Psoas muscle (tissue), 8 donors: ENCODE measurements around the gene MFAP3L. TPM values are rescaled to one million over a fixed set of nuclear protein-coding genes. Genes with fewer than 3 reads are reported as not detected.

ENCODE experiments used
- ATAC-seq, 4 donors: fragments of 200-7000 bp; cut with Tn5 transposase; one replicate each; pipeline ENCODE4 v1.9.1; 2020; ENCODE audit warnings: moderate library complexity in 3 of 4, mild to moderate bottlenecking in 2 of 4
- DNase-seq, 2 donors: peaks; one replicate each; pipeline ENCODE4 v3.0.0-alpha.2; 2020
- H3K27ac ChIP-seq: fragments of 200-600 bp; one replicate; pipeline ENCODE4 v1.8.0; 2022
- H3K27me3 ChIP-seq, 3 donors: fragments of 200-600 bp in 1 of 3; one replicate each; pipeline versions ENCODE4 v1.6.1 to v1.8.0; 2013 to 2022; ENCODE audit warnings: low read length in 2 of 3, mild to moderate bottlenecking in 2 of 3, moderate library complexity in 1 of 3; ENCODE audit not compliant: insufficient read depth in 3 of 3
- H3K36me3 ChIP-seq, 2 donors: fragments of 200-600 bp in 1 of 2; one replicate each; pipeline versions ENCODE4 v1.6.1 to v1.8.0; 2013 to 2022; ENCODE audit warnings: low read depth in 1 of 2, mild to moderate bottlenecking in 1 of 2, moderate library complexity in 1 of 2; ENCODE audit not compliant: insufficient read depth in 1 of 2
- H3K4me1 ChIP-seq: fragments of 200-600 bp; one replicate; pipeline ENCODE4 v1.8.0; 2022
- H3K4me3 ChIP-seq: fragments of 200-600 bp; one replicate; pipeline ENCODE4 v1.8.0; 2022; ENCODE audit warnings: mild to moderate bottlenecking
- H3K9me3 ChIP-seq: fragments of 200-600 bp; one replicate; pipeline ENCODE4 v1.8.0; 2022
- WGBS, 3 donors: extraction: QIAGEN DNeasy Blood & Tissue Kit; methylation state at CpG; one replicate each; pipeline versions ENCODE4 v1.1.6 to v1.1.7; 2013; 5-methylcytosine and 5-hydroxymethylcytosine counted together
- intact Hi-C, 2 donors: fragments of 100-400 bp; cut with DNase I; formaldehyde crosslinking; loops; one replicate each; pipeline versions ENCODE4 v1.11.0 to v1.14.2; 2022
- long read RNA-seq, 2 donors: library from polyadenylated mRNA; unstranded; transcript quantifications; one replicate each; pipeline ENCODE4 v2.0.0, GENCODE V29; 2021
- polyA plus RNA-seq, 3 donors: library from polyadenylated mRNA; stranded (reverse); fragments of 200-250 nt; gene quantifications; one replicate each; pipeline ENCODE4 v1.2.3, GENCODE V29; 2013
- total RNA-seq, 4 donors: library from RNA; stranded (reverse); fragmentation: NEBNext Ultra II Directional in 2 of 4; extraction: Animal tissue kit (Norgen Biotek cat#: 25700) in 2 of 4; gene quantifications; one replicate each; pipeline versions ENCODE4 v1.2.1 to v1.2.4, GENCODE V29; 2021 to 2023
- TF ChIP-seq, protein P1 (sequence below): fragments of 200-600 bp; IDR thresholded peaks from one replicate; pipeline ENCODE4 v1.8.0; 2022; ENCODE audit warnings: antibody characterized with exemption
- donor health status: healthy with polysubstance abuse.
- donor health status: DM: no; HTN: no; CAD: no; lungs with moderate emphysema.
- donor health status: Bipolar disorder and iron deficiency.
- donor health status: healthy.
- donor health status: DM: yes; HTN: yes; CAD: no.
- donor health status: DM: no; HTN: no; CAD: no.
- donor health status: DM: no; HTN: no; CAD: no.
- donor health status: DM: yes; HTN: yes; CAD: no.

MFAP3L gene
- total RNA-seq: 10 to 100 TPM in 1 of 4 donors, 1 to 10 TPM in 3; 1.8 to 20.1 (median 3.4) TPM
- 1 to 10 TPM; 2.1 to 4.2 (median 2.5) TPM for polyA plus RNA-seq
- long read RNA-seq, donor 1: 0 reads
- long read RNA-seq, donor 2, partial matches to known transcripts: 0 of 5 reads
- long read RNA-seq, donor 2, other reads (novel, unspliced or antisense): 3 of 5 reads

DNA sequence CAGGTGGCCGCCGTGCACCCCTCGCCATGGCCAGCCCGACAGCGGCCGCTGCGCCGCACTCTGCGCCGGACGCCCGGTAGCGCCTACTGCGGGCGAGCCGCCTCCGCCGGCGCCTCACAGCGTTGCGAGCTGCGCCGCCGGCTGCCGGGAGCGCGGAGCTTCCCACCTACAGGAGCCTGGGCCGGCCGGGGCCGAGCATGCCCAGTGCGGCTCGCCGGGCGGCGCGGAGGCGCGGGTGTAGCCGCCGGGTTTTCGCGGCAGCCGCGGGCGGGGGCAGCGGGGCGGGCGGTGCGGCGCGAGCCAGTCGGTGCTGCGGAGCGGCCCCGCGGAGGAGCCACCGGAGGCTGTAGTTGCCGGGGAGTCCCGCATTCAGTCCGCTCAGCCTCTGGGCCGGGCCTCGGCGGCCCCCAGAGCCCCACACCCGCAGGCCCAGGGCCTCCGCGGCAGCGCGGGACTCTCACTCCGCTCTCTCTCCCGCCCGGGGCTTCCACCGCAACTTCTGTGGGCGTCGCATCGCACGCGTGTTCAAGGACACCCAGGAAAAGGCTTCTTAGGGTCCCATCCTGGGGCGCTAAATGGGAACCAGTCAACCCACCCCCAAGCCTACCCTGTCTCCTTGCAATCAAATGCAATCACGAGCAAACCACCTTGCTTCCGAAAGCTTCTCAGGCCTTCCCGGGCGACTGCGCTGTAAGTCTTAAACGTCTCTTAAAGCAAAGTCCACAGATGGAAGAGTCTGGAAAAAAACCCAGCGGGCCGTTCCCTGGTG, at the start of gene MFAP3L:
Gene MFAP3L (minus strand): TSS at position 143 of the 769 bp plus-strand sequence. CDS start 20,518 bp downstream, outside the sequence.
- H3K36me3 ChIP-seq: no peaks in the 10 kb centered on the region
- H3K9me3 ChIP-seq: no peaks in the 10 kb centered on the region
- peak within 1 kb of the TSS; percentile 85 for H3K27ac ChIP-seq
- peak within 1 kb of the TSS; percentile 91 for H3K4me3 ChIP-seq
- peak; percentile 89 to 93 for DNase-seq
- intact Hi-C loops: loop anchor here (5.0 kb wide), 3 partner anchors 404 to 1014 kb away; partner anchors contain the start of genes CBR4 (in 1 of the 2) and CLCN3 (in 1 of the 2)
- no peaks in the 10 kb centered on the region for H3K4me1 ChIP-seq
- WGBS, 3 donors: 0% methylated on average over 61 to 86 of the region's 86 CpGs
- TF ChIP-seq, protein P1, sequence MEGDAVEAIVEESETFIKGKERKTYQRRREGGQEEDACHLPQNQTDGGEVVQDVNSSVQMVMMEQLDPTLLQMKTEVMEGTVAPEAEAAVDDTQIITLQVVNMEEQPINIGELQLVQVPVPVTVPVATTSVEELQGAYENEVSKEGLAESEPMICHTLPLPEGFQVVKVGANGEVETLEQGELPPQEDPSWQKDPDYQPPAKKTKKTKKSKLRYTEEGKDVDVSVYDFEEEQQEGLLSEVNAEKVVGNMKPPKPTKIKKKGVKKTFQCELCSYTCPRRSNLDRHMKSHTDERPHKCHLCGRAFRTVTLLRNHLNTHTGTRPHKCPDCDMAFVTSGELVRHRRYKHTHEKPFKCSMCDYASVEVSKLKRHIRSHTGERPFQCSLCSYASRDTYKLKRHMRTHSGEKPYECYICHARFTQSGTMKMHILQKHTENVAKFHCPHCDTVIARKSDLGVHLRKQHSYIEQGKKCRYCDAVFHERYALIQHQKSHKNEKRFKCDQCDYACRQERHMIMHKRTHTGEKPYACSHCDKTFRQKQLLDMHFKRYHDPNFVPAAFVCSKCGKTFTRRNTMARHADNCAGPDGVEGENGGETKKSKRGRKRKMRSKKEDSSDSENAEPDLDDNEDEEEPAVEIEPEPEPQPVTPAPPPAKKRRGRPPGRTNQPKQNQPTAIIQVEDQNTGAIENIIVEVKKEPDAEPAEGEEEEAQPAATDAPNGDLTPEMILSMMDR: no peak
- no peaks in the 10 kb centered on the region for H3K27me3 ChIP-seq
- ATAC-seq: peak; percentile 87 to 95 (median 94)

DNA sequence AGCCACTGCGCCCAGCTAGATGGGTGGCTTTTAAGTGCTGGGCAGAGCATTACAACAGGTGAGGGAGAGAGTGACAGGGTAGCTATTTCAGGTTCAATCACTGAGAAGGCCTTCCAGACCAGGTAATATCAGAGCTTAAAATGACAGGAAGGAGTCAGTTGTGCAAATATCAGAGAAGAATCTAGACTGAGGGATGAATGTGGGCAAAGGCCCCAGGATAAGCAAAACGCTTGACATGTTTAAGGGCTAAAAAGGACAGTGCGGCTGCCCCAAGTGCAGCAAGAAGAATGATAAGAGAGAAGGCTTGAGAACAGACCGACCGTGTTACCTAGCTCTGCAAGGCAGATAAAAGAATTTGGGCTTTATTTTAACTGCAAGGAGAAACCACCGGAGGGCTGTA, 45.0 kb upstream of the MFAP3L start:
- Histone ChIP-seq H3K4me1 (no peaks in the 10 kb centered on the region), H3K4me3 (no peak overlapping the region), H3K27ac (no peak overlapping the region), H3K9me3 (no peaks in the 10 kb centered on the region), H3K36me3 (peaks cover 4 to 55% of the 10 kb centered on the region in 2 donors), H3K27me3 (no peaks in the 10 kb centered on the region)
- DNase-seq (no peak), ATAC-seq (no peak)
- WGBS, 3 donors: 90 to 94% (median 92%) methylated on average over 6 of the region's 6 CpGs
- intact Hi-C loops: no loop called here
- TF ChIP-seq, protein P1: no peak

DNA sequence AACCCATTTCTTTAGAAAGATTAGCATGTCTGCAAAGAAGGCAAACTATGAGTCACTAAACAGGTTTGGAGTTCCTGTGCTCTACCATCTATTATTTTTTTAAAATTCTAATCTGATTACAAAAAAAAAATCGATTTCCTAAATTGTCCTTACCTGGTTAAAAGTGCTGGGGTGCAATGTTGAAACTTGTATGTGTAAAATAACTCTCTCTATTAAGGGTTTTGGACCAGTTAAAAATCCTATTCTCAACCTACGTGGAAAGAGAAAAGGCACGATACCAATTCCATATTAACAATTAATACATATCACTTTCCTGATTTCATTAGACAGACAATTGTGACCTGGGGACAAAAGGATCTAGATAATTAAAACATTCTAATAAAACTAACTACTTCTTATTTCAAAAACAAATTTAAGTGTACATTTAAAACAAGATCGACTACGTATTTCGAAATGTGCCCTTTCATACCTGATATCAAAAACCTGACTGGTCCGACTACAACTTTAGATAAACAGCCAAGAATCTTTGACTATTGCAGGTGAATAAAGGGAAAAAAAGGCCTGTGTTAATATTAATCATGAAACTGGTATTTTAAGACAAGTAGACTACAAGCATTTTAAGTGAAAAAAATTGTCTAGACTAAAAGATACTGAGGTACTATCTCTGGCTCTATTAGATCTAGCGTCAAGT, 42.4 kb upstream of the MFAP3L start:
- H3K9me3 ChIP-seq: no peaks in the 10 kb centered on the region
- intact Hi-C loops: no loop called here
- DNase-seq (no peak), ATAC-seq (no peak)
- H3K36me3 ChIP-seq: peaks cover 4 to 58% of the 10 kb centered on the region in 2 donors
- TF ChIP-seq, protein P1: no peak
- no peaks in the 10 kb centered on the region for H3K4me1 ChIP-seq
- WGBS, 3 donors: 95 to 98% (median 97%) methylated on average over 8 of the region's 8 CpGs
- H3K4me3 ChIP-seq: no peak overlapping the region
- no peaks in the 10 kb centered on the region for H3K27me3 ChIP-seq
- H3K27ac ChIP-seq: no peak overlapping the region

DNA sequence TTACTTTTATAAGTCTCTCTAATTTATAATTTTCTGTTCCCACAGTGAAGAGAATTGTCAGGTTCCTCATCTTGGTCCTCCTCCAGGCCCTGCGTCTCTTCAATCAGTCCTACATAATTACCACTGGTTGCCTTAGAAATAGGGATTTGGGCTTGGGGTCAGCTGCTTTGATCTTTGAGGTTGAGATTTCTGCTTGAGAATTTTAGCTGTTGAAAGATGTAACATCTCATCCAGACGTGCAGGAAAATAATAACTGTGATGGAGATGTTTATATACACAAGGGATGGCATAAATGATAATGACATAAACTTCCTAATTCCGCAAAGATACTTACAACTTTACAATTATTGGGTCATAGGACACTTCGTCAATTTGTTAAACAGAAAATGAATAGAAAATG, 33.2 kb upstream of the MFAP3L start:
- DNase-seq (no peak), ATAC-seq (no peak)
- WGBS, 3 donors: 87 to 91% (median 90%) methylated on average over 4 of the region's 4 CpGs
- H3K27me3 ChIP-seq: no peaks in the 10 kb centered on the region
- no peaks in the 10 kb centered on the region for H3K9me3 ChIP-seq
- H3K27ac ChIP-seq: no peak overlapping the region
- no peak overlapping the region for H3K4me3 ChIP-seq
- intact Hi-C loops: no loop called here
- TF ChIP-seq, protein P1: no peak
- H3K36me3 ChIP-seq: peaks cover 0 to 34% of the 10 kb centered on the region in 2 donors
- H3K4me1 ChIP-seq: no peaks in the 10 kb centered on the region
